K562 (cell line): ENCODE measurements around the gene CBLC. TPM values are rescaled to one million over a fixed set of nuclear protein-coding genes. Genes with fewer than 3 reads are reported as not detected.

ENCODE experiments used
- CBX2 ChIP-seq: fragments of 200-600 bp; sonication (generic); IDR thresholded peaks from one replicate; pipeline ENCODE4 v1.6.1; 2012; ENCODE audit warnings: mild to moderate bottlenecking, low read length, inconsistent platforms; ENCODE audit not compliant: insufficient read depth, poor library complexity, severe bottlenecking
- E2F1 ChIP-seq: sonication (generic); formaldehyde crosslinking; IDR thresholded peaks from 2 replicates; pipeline ENCODE4 v1.8.1; 2023; ENCODE audit warnings: mild to moderate bottlenecking, missing genetic modification reagents, moderate library complexity
- ETV6 ChIP-seq, 3 experiments: fragments of 150-350 bp in 1 of 3; sonication (generic) in 1 of 3; formaldehyde crosslinking in 1 of 3; IDR thresholded peaks; 2 replicates each; pipeline versions ENCODE4 v1.6.1 to v1.8.0; 2014 to 2022; ENCODE audit warnings: borderline replicate concordance in 2 of 3, low read depth in 2 of 3, antibody characterized with exemption in 1 of 3, low read length in 1 of 3, mild to moderate bottlenecking in 1 of 3, missing genetic modification reagents in 1 of 3
- FOXK2 ChIP-seq, 2 experiments: fragments of 450-650 bp; IDR thresholded peaks in 1 of 2; conservative IDR thresholded peaks in 1 of 2; 2 replicates each; pipeline ENCODE4 v1.6.1; 2016; ENCODE audit warnings: low read depth in 2 of 2, mild to moderate bottlenecking in 1 of 2
- HMG20A ChIP-seq: fragments of 450-650 bp; formaldehyde crosslinking; conservative IDR thresholded peaks from 2 replicates; pipeline ENCODE4 v1.4.0; 2020; ENCODE audit warnings: mild to moderate bottlenecking, mixed read lengths
- HNRNPK ChIP-seq: fragments of 200-400 bp; formaldehyde crosslinking; IDR thresholded peaks from one replicate; pipeline ENCODE4 v1.6.1; 2018; ENCODE audit warnings: mild to moderate bottlenecking, low read depth, low read length; ENCODE audit not compliant: poor library complexity, severe bottlenecking
- NFATC3 ChIP-seq: fragments of 450-650 bp; IDR thresholded peaks from 2 replicates; pipeline ENCODE4 v1.6.1; 2017; ENCODE audit warnings: mild to moderate bottlenecking
- NFIX ChIP-seq: fragments of 250-450 bp; sonication (Bioruptor Pico); IDR thresholded peaks from 2 replicates; pipeline ENCODE4 v1.4.0; 2020; ENCODE audit warnings: low read depth, mild to moderate bottlenecking, moderate library complexity
- PATZ1 ChIP-seq: fragments of 250-450 bp; sonication (Bioruptor Pico); IDR thresholded peaks from 2 replicates; pipeline ENCODE4 v1.5.0; 2020; ENCODE audit warnings: mild to moderate bottlenecking, borderline replicate concordance
- SMARCE1 ChIP-seq: fragments of 450-650 bp; IDR thresholded peaks from 2 replicates; pipeline ENCODE4 v1.7.1; 2016; ENCODE audit warnings: mild to moderate bottlenecking
- ZBTB7A ChIP-seq: IDR thresholded peaks from 2 replicates; pipeline ENCODE4 v1.6.1; 2011; ENCODE audit warnings: low read depth, mild to moderate bottlenecking, low read length, moderate library complexity, borderline replicate concordance; ENCODE audit not compliant: control insufficient read depth
- ZC3H4 ChIP-seq: sonication (generic); formaldehyde crosslinking; IDR thresholded peaks from 2 replicates; pipeline ENCODE4 v1.9.0; 2021; ENCODE audit warnings: missing genetic modification reagents, borderline replicate concordance
- ZNF146 ChIP-seq: IDR thresholded peaks from one replicate; pipeline ENCODE4 v1.6.1; 2018; ENCODE audit warnings: missing compliant biosample characterization; ENCODE audit not compliant: unreplicated experiment
- ZNF583 ChIP-seq: fragments of 250-450 bp; sonication (Bioruptor Pico); IDR thresholded peaks from 2 replicates; pipeline ENCODE4 v1.4.0; 2020
- polyA plus RNA-seq, 8 experiments: library from polyadenylated mRNA; depleted of rRNA in 4 of 8; stranded (reverse) in 5 of 8; unstranded in 3 of 8; fragments of >200 nt; fragmentation: Nextera tagmentation in 2 of 8; fragmentation: Illumina TruSeq in 1 of 8; extraction: Ambion mirVana in 2 of 8; extraction: Trizol in 1 of 8; gene quantifications; 2 replicates each; pipeline versions ENCODE4 v1.2.1 to v1.2.3, GENCODE V29; 2011 to 2014; ENCODE audit warnings: inconsistent platforms in 1 of 8, missing spikeins in 1 of 8
- total RNA-seq, 7 experiments: library from RNA; depleted of rRNA in 6 of 7; stranded (reverse); fragments of >200 nt in 6 of 7; fragmentation: Illumina TruSeq in 2 of 7; extraction: Trizol in 2 of 7; gene quantifications; 2 replicates each; pipeline versions ENCODE4 v1.2.1 to v1.2.3, GENCODE V29; 2011 to 2021; ENCODE audit warnings: low replicate concordance in 1 of 7
- TF ChIP-seq, protein P1 (sequence below): sonication (generic); formaldehyde crosslinking; IDR thresholded peaks from 2 replicates; pipeline ENCODE4 v1.9.0; 2022; ENCODE audit warnings: mild to moderate bottlenecking, missing genetic modification reagents
- TF ChIP-seq, protein P2 (sequence below): fragments of 450-650 bp; IDR thresholded peaks from 2 replicates; pipeline ENCODE4 v1.6.1; 2017; ENCODE audit warnings: antibody characterized with exemption, mild to moderate bottlenecking
- TF ChIP-seq, protein P3 (sequence below): conservative IDR thresholded peaks from 2 replicates; pipeline ENCODE4 v1.6.1; 2011; ENCODE audit warnings: low read depth, mild to moderate bottlenecking, low read length; ENCODE audit not compliant: control insufficient read depth

CBLC gene
- total and polyA plus RNA-seq, 9 of the 15 experiments (the other 6 are each of a cell fraction or from before 2014, with no cell fraction given) = 0.09 TPM; not detected in 8

DNA sequence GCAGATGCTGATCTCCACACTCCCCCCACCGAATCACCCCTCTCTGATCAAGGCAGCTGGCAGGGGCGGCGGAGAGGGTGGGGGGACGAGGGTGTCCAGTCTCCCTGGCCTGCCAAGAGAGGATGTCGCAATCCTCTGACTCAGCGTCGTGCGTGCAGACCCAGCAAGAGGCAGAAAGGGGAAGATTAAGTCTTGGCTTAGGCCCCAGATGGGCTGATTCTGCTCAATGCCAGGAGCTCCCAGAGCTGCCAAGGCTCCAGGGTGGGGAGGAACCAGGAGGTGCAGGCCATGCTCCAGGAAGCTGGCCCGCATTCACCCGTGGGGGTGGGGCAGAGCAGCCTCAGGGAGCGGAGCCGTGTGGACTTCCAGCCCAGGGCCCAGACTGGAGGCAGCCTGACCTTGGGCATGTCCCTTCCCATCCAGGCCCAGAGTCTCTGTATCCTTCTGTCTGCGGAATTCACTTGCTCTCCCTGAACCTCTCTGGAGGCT is 35.8 kb upstream of the CBLC start (continued):
- TF ChIP-seq FOXK2 (conservative IDR thresholded peaks at IDR 0.05 in 1 of 2, IDR thresholded peaks at IDR 0.05 in 1 of 2; ENCODE audit: low read depth in 2 of 2) = no peak
- no peak for TF ChIP-seq HNRNPK
- TF ChIP-seq E2F1 (CRISPR knock-in tag) = no peak
- TF ChIP-seq, protein P1, sequence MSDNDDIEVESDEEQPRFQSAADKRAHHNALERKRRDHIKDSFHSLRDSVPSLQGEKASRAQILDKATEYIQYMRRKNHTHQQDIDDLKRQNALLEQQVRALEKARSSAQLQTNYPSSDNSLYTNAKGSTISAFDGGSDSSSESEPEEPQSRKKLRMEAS (CRISPR knock-in tag) = no peak
- TF ChIP-seq NFIX (CRISPR knock-in tag) = no peak
- 0 out of 2 replicates have a peak, but pooled peaks have one; percentile 25 for TF ChIP-seq ZNF583 (CRISPR knock-in tag)
- no peak for TF ChIP-seq ZNF146 (CRISPR knock-in tag)
- no peak for TF ChIP-seq HMG20A (CRISPR knock-in tag)
- TF ChIP-seq ETV6 (IDR thresholded peaks at IDR 0.05; ENCODE audit: borderline replicate concordance in 1 of 2, low read depth in 2 of 2, low read length in 1 of 2) = no peak
- TF ChIP-seq ETV6 (CRISPR knock-in tag; IDR thresholded peaks at IDR 0.05; ENCODE audit: borderline replicate concordance) = no peak
- no peak for TF ChIP-seq CBX2
- peak; percentile 80; the same call in 1 of the 2 replicates for TF ChIP-seq ZBTB7A
- TF ChIP-seq SMARCE1 = peak; percentile 91
- no peak for TF ChIP-seq ZC3H4
- TF ChIP-seq NFATC3 = no peak
- TF ChIP-seq, protein P2, sequence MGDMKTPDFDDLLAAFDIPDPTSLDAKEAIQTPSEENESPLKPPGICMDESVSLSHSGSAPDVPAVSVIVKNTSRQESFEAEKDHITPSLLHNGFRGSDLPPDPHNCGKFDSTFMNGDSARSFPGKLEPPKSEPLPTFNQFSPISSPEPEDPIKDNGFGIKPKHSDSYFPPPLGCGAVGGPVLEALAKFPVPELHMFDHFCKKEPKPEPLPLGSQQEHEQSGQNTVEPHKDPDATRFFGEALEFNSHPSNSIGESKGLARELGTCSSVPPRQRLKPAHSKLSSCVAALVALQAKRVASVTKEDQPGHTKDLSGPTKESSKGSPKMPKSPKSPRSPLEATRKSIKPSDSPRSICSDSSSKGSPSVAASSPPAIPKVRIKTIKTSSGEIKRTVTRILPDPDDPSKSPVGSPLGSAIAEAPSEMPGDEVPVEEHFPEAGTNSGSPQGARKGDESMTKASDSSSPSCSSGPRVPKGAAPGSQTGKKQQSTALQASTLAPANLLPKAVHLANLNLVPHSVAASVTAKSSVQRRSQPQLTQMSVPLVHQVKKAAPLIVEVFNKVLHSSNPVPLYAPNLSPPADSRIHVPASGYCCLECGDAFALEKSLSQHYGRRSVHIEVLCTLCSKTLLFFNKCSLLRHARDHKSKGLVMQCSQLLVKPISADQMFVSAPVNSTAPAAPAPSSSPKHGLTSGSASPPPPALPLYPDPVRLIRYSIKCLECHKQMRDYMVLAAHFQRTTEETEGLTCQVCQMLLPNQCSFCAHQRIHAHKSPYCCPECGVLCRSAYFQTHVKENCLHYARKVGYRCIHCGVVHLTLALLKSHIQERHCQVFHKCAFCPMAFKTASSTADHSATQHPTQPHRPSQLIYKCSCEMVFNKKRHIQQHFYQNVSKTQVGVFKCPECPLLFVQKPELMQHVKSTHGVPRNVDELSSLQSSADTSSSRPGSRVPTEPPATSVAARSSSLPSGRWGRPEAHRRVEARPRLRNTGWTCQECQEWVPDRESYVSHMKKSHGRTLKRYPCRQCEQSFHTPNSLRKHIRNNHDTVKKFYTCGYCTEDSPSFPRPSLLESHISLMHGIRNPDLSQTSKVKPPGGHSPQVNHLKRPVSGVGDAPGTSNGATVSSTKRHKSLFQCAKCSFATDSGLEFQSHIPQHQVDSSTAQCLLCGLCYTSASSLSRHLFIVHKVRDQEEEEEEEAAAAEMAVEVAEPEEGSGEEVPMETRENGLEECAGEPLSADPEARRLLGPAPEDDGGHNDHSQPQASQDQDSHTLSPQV = peak; percentile 95
- TF ChIP-seq PATZ1 = no peak
- TF ChIP-seq, protein P3, sequence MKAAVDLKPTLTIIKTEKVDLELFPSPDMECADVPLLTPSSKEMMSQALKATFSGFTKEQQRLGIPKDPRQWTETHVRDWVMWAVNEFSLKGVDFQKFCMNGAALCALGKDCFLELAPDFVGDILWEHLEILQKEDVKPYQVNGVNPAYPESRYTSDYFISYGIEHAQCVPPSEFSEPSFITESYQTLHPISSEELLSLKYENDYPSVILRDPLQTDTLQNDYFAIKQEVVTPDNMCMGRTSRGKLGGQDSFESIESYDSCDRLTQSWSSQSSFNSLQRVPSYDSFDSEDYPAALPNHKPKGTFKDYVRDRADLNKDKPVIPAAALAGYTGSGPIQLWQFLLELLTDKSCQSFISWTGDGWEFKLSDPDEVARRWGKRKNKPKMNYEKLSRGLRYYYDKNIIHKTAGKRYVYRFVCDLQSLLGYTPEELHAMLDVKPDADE = no peak
